GM12872 (cell line): ENCODE data around the gene CYP1A1.

ENCODE experiments used
- CTCF ChIP-seq: IDR thresholded peaks from 3 replicates; pipeline ENCODE4 v1.5.1; 2011; ENCODE audit warnings: low read depth, mild to moderate bottlenecking, low read length, moderate library complexity; ENCODE audit not compliant: insufficient read depth

CYP1A1 gene

DNA sequence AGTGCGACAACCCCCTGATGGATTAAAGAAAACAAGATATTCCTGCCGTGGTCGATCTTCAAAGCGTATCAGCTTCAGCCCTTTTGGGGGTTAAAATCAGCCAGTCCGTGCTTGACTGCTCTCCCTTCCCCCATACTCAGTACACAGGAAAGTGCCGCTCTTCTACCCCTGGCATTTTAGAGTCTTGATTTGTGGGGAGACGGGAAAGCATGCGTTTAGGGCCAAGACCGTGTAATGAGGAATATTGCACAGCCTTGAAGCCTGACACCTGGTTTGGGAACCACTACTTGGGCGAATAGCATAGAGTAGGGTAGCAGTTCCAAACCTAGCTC lies 29.0 kb downstream of the CYP1A1 start:
- TF ChIP-seq CTCF: no peak

DNA sequence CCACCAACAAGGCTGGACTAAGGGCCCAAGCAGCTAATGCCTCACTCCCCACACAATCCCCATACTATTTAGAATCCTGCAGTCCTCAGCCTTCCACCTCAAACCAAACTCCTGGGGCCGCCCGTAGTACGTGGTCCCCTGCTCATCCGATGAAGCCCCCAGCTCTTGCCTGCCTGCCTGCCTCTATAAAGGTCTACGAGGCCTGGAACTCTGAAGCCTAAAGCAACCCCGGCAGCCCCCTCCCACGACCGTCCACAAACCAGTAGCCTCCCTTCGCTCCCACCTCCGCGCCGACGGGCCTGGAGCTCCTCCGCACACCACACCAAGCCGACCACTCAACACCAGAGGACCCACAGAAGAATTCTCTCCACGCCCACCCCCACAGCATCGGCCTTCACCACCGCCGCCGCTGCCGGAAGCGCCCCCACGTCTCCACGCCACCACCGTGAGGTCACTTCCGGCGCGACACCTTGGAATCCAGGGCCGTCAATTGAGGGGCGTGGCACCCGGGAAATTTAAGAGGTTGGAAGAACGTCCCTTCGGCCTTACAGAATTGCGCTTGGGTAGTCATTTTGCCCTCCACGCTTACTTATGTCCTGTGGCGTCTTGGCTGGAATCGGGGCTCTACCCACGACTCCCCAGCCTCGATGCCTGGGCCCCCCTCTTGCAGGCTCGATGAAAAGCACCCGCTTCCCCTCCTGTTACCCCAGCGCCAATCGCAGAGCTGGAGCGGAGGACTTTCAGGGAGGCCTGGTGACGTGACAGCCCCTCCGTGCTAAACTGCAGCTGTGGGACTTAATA lies 29.5 kb downstream of the CYP1A1 start, which contains the start of gene EDC3:
Gene EDC3 (minus strand): TSS at position 428 of the 801 bp plus-strand sequence. CDS start 20,900 bp downstream, outside the sequence.
- no peak for TF ChIP-seq CTCF

- no peak for TF ChIP-seq CTCF
Measured at GRCh38 chr15:74692327-74692726, 33.0 kb downstream of the CYP1A1 start.

DNA sequence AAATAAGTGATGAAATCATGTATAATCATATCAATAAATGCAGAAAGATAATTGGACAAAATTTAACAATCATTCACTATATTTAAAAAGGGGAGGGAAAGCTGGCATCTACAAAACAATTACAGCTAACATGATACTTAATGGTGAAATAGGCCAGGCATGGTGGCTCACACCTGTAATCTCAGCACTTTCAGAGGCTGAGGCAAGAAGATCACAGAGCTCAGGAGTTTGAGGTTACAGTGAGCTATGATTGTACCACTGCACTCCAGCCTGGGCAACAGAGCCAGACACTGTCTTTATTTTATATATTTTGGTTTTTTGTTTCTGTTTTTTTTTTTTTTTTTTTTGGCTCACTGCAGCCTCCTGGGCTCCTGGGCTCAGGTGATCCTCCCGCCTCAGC lies 41.6 kb downstream of the CYP1A1 start:
- TF ChIP-seq CTCF: no peak

- no peak for TF ChIP-seq CTCF
Measured at GRCh38 chr15:74682954-74683353, 42.4 kb downstream of the CYP1A1 start.

DNA sequence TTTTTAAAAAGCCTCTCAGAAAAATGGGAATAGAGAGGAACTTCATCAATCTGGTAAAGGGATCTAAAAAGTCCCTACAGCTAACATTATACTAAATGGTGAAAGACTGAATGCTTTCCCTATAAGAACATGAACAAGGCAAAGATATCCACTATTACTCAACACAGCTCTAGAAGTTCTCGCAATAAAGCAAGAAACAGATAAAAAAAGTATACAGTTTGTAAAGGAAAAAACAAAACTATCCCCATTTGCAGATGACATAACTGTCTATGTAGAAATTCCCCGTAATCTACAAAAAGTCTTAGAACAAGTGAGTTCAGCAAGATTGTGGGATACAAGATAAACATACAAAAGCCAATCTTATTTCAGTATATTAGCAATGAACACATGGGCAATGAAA lies 44.9 kb downstream of the CYP1A1 start:
- TF ChIP-seq CTCF: no peak

DNA sequence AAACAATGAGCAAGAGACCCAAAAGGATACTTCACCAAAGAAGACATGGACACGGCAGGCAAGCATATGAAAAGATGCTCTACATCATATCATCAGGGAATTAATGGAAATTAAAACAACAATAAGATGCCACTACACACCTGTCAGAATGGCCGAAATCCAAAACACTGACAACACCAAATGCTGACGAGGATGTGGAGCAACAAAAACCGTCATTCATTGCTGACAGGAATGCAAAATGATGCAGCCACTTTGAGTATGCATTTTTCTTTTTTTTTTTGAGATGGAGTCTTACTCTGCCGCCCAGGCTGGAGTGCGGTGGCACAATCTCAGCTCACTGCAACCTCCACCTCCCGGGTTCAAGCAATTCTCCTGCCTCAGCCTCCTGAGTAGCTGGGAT lies 48.5 kb downstream of the CYP1A1 start:
- TF ChIP-seq CTCF: no peak
